ENCODE results near the gene COX6A1. TPM values are rescaled to one million over a fixed set of nuclear protein-coding genes. Genes with fewer than 3 reads are reported as not detected.

The COX6A1 gene
- total and polyA plus RNA-seq, 2 of the 13 experiments (the other 11 are each of a cell fraction or from before 2014, with no cell fraction given) = 542 to 673 TPM

DNA sequence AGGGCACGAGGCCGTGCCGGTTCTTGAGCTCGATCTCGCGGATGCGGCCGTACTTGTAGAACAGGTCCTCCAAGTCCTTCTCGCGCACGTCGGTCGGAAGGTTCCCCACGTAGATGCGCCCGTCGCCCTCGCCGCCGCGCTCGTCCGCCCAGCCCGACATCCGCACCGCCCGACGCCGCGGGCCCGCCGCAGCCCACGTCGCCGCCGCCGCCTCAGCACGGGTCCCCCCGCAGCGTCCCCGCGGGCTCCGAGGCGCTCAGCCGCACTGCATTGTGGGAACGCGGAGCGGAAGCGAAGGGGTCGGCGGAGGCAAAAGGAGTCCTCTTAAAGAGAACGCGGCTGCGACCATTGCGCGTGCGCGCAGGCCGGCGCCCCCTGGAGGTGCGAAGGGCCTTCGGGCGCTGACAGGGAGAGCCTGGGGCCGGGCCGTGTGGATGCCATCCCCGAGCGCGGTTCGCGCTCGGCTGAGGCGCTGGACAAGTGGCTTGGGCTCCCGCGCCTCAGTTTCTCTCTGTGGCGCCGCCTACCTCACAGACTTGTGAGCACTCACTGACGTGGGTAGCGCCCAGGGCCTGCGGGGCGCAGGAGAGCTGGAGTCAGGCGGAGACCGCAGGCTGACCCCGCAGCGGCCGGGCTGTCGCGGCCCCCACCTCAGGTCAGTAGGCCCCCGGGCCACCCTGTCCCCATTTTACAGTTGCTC is 31.7 kb downstream of the COX6A1 start, which contains the start of gene SRSF9 (continued):
- TF ChIP-seq RARG (CRISPR knock-in tag; IDR thresholded peaks at IDR 0.05; ENCODE audit: low read depth) = no peak
- no peak for TF ChIP-seq NR2F6 (IDR thresholded peaks at IDR 0.05)
- no peak; the same call in none of the 2 replicates for TF ChIP-seq NR2F6 (CRISPR knock-in tag; IDR thresholded peaks at IDR 0.05)
- TF ChIP-seq ZSCAN22 (CRISPR knock-in tag; IDR thresholded peaks at IDR 0.05) = no peak
- TF ChIP-seq SRF (IDR thresholded peaks at IDR 0.05; ENCODE audit: low read depth, low read length) = no peak
- TF ChIP-seq JARID2 (CRISPR knock-in tag; IDR thresholded peaks at IDR 0.05; ENCODE audit: insufficient replicate concordance) = no peak
- TF ChIP-seq KLF6 (CRISPR knock-in tag; IDR thresholded peaks at IDR 0.05) = peak; percentile 52; the same call in 1 of the 2 replicates
- TF ChIP-seq ZNF232 (CRISPR knock-in tag; IDR thresholded peaks at IDR 0.05; ENCODE audit: borderline replicate concordance) = no peak
- TF ChIP-seq ZNF143 (CRISPR knock-in tag; IDR thresholded peaks at IDR 0.05) = peak; percentile 89
- TF ChIP-seq, protein P1, sequence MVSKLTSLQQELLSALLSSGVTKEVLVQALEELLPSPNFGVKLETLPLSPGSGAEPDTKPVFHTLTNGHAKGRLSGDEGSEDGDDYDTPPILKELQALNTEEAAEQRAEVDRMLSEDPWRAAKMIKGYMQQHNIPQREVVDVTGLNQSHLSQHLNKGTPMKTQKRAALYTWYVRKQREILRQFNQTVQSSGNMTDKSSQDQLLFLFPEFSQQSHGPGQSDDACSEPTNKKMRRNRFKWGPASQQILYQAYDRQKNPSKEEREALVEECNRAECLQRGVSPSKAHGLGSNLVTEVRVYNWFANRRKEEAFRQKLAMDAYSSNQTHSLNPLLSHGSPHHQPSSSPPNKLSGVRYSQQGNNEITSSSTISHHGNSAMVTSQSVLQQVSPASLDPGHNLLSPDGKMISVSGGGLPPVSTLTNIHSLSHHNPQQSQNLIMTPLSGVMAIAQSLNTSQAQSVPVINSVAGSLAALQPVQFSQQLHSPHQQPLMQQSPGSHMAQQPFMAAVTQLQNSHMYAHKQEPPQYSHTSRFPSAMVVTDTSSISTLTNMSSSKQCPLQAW (CRISPR knock-in tag; IDR thresholded peaks at IDR 0.05) = peak; percentile 56; the same call in 1 of the 2 replicates
- TF ChIP-seq ZNF564 (CRISPR knock-in tag; IDR thresholded peaks at IDR 0.05) = no peak
- peak; percentile 67 for TF ChIP-seq YY1 (IDR thresholded peaks at IDR 0.05; ENCODE audit: insufficient read depth, insufficient replicate concordance, low read depth, low read length)
- TF ChIP-seq ZNF572 (CRISPR knock-in tag; IDR thresholded peaks at IDR 0.05) = no peak; the same call in 1 of the 2 replicates
- no peak for TF ChIP-seq ZBTB49 (CRISPR knock-in tag; IDR thresholded peaks at IDR 0.05; ENCODE audit: borderline replicate concordance)
- TF ChIP-seq AKNA (CRISPR knock-in tag; IDR thresholded peaks at IDR 0.05; ENCODE audit: borderline replicate concordance) = no peak
- TF ChIP-seq ZFX (CRISPR knock-in tag; IDR thresholded peaks at IDR 0.05; ENCODE audit: low read depth) = peak; percentile 92
- TF ChIP-seq ZNF713 (CRISPR knock-in tag; IDR thresholded peaks at IDR 0.05) = no peak; the same call in 1 of the 2 replicates
- no peak for TF ChIP-seq PREB (CRISPR knock-in tag; IDR thresholded peaks at IDR 0.05)
- peak; percentile 93 for TF ChIP-seq ZNF605 (CRISPR knock-in tag; IDR thresholded peaks at IDR 0.05)

Measured in HepG2 (cell line).